ENCODE data around the gene SDR9C7.

The SDR9C7 gene

GRCh38 chr12:56916996-56917333 lies 17.2 kb downstream of the SDR9C7 start:
- Histone ChIP-seq H3K4me2 (ENCODE audit: insufficient read depth, low read length, poor library complexity, severe bottlenecking) (no peak overlapping the region), H3K4ac (ENCODE audit: low read length) (no peak overlapping the region), H3K14ac (ENCODE audit: low read length) (no peak overlapping the region), H2AFZ (ENCODE audit: low read length) (no peak overlapping the region), H3K9me3 (replicated peaks in 1 of 2; ENCODE audit: control insufficient read depth in 2 of 2, insufficient read depth in 1 of 2, low read depth in 1 of 2, low read length in 2 of 2) (peaks cover 0 to 2% of the 10 kb centered on the region in 2 donors), H3K27me3 (ENCODE audit: control insufficient read depth in 3 of 3, insufficient read depth in 3 of 3, low read depth in 1 of 3, low read length in 3 of 3) (no peaks in the 10 kb centered on the region), H3K4me1 (ENCODE audit: control insufficient read depth in 2 of 2, insufficient read depth in 1 of 2, low read depth in 1 of 2, low read length in 2 of 2) (no peaks in the 10 kb centered on the region), H2BK5ac (ENCODE audit: low read length) (no peak overlapping the region), H3K36me3 (replicated peaks in 1 of 2; ENCODE audit: control insufficient read depth in 2 of 2, insufficient read depth in 2 of 2, low read length in 2 of 2) (no peaks in the 10 kb centered on the region), H2AK5ac (ENCODE audit: low read depth, low read length) (no peak overlapping the region), H3K23ac (ENCODE audit: low read depth, low read length, poor library complexity) (no peak overlapping the region), H4K8ac (ENCODE audit: low read depth, low read length) (no peak overlapping the region), H4K91ac (ENCODE audit: low read depth, low read length, poor library complexity) (no peak overlapping the region), H3K27ac (replicated peaks; ENCODE audit: low read length) (no peak overlapping the region), H2BK120ac (ENCODE audit: low read depth, low read length) (no peak overlapping the region), H3K4me3 (ENCODE audit: low read length in 2 of 2) (no peak overlapping the region), H2BK12ac (ENCODE audit: low read length) (no peak overlapping the region), H2BK15ac (ENCODE audit: low read length) (no peak overlapping the region), H3K18ac (ENCODE audit: low read length) (no peak overlapping the region), H3K79me1 (ENCODE audit: low read depth, low read length) (no peaks in the 10 kb centered on the region), H3K9ac (ENCODE audit: low read depth, low read length, poor library complexity) (no peak overlapping the region)
- no peak for DNase-seq (ENCODE audit: low spot score)
- no CpG with 5 or more reads among the region's 1 CpG for WGBS, 2 donors (ENCODE audit: extremely low coverage in 2 of 2, insufficient read length in 2 of 2, insufficient replicate concordance in 1 of 2)

- no CpG with 5 or more reads among the region's 4 CpGs for WGBS, 2 donors (ENCODE audit: extremely low coverage in 2 of 2, insufficient read length in 2 of 2, insufficient replicate concordance in 1 of 2)
- H3K4me1 ChIP-seq (ENCODE audit: control insufficient read depth in 2 of 2, insufficient read depth in 1 of 2, low read depth in 1 of 2, low read length in 2 of 2), result no peaks in the 10 kb centered on the region
- H3K18ac ChIP-seq (ENCODE audit: low read length), result no peak overlapping the region
- no peak overlapping the region for H3K27ac ChIP-seq (replicated peaks; ENCODE audit: low read length)
- no peak overlapping the region for H3K4ac ChIP-seq (ENCODE audit: low read length)
- no peak overlapping the region for H2AK5ac ChIP-seq (ENCODE audit: low read depth, low read length)
- no peak overlapping the region for H4K8ac ChIP-seq (ENCODE audit: low read depth, low read length)
- H3K9me3 ChIP-seq (replicated peaks in 1 of 2; ENCODE audit: control insufficient read depth in 2 of 2, insufficient read depth in 1 of 2, low read depth in 1 of 2, low read length in 2 of 2), result peaks cover 0 to 2% of the 10 kb centered on the region in 2 donors
- no peaks in the 10 kb centered on the region for H3K79me1 ChIP-seq (ENCODE audit: low read depth, low read length)
- H3K36me3 ChIP-seq (replicated peaks in 1 of 2; ENCODE audit: control insufficient read depth in 2 of 2, insufficient read depth in 2 of 2, low read length in 2 of 2), result no peaks in the 10 kb centered on the region
- DNase-seq (ENCODE audit: low spot score), result no peak
- no peak overlapping the region for H3K14ac ChIP-seq (ENCODE audit: low read length)
- no peak overlapping the region for H2BK12ac ChIP-seq (ENCODE audit: low read length)
- no peak overlapping the region for H4K91ac ChIP-seq (ENCODE audit: low read depth, low read length, poor library complexity)
- no peak overlapping the region for H3K4me2 ChIP-seq (ENCODE audit: insufficient read depth, low read length, poor library complexity, severe bottlenecking)
- H2BK15ac ChIP-seq (ENCODE audit: low read length), result no peak overlapping the region
- H3K23ac ChIP-seq (ENCODE audit: low read depth, low read length, poor library complexity), result no peak overlapping the region
- H2BK5ac ChIP-seq (ENCODE audit: low read length), result no peak overlapping the region
- no peak overlapping the region for H2BK120ac ChIP-seq (ENCODE audit: low read depth, low read length)
- H2AFZ ChIP-seq (ENCODE audit: low read length), result no peak overlapping the region
- no peak overlapping the region for H3K4me3 ChIP-seq (ENCODE audit: low read length in 2 of 2)
- no peaks in the 10 kb centered on the region for H3K27me3 ChIP-seq (ENCODE audit: control insufficient read depth in 3 of 3, insufficient read depth in 3 of 3, low read depth in 1 of 3, low read length in 3 of 3)
- H3K9ac ChIP-seq (ENCODE audit: low read depth, low read length, poor library complexity), result no peak overlapping the region
Measured at GRCh38 chr12:56916296-56916995, 17.8 kb downstream of the SDR9C7 start.

- H3K4me2 ChIP-seq (ENCODE audit: insufficient read depth, low read length, poor library complexity, severe bottlenecking), result no peak overlapping the region
- WGBS, 2 donors (ENCODE audit: extremely low coverage in 2 of 2, insufficient read length in 2 of 2, insufficient replicate concordance in 1 of 2), result no CpG with 5 or more reads among the region's 3 CpGs
- H3K18ac ChIP-seq (ENCODE audit: low read length), result no peak overlapping the region
- no peak overlapping the region for H2AK5ac ChIP-seq (ENCODE audit: low read depth, low read length)
- no peak overlapping the region for H3K4me3 ChIP-seq (ENCODE audit: low read length in 2 of 2)
- no peak for DNase-seq (ENCODE audit: low spot score)
- no peak overlapping the region for H2AFZ ChIP-seq (ENCODE audit: low read length)
- no peak overlapping the region for H3K27ac ChIP-seq (replicated peaks; ENCODE audit: low read length)
- peaks cover under 1 to 2% of the 10 kb centered on the region in 2 donors for H3K9me3 ChIP-seq (replicated peaks in 1 of 2; ENCODE audit: control insufficient read depth in 2 of 2, insufficient read depth in 1 of 2, low read depth in 1 of 2, low read length in 2 of 2)
- no peak overlapping the region for H3K14ac ChIP-seq (ENCODE audit: low read length)
- no peak overlapping the region for H3K9ac ChIP-seq (ENCODE audit: low read depth, low read length, poor library complexity)
- H3K36me3 ChIP-seq (replicated peaks in 1 of 2; ENCODE audit: control insufficient read depth in 2 of 2, insufficient read depth in 2 of 2, low read length in 2 of 2), result no peaks in the 10 kb centered on the region
- no peaks in the 10 kb centered on the region for H3K27me3 ChIP-seq (ENCODE audit: control insufficient read depth in 3 of 3, insufficient read depth in 3 of 3, low read depth in 1 of 3, low read length in 3 of 3)
- H2BK120ac ChIP-seq (ENCODE audit: low read depth, low read length), result no peak overlapping the region
- H3K79me1 ChIP-seq (ENCODE audit: low read depth, low read length), result no peaks in the 10 kb centered on the region
- no peaks in the 10 kb centered on the region for H3K4me1 ChIP-seq (ENCODE audit: control insufficient read depth in 2 of 2, insufficient read depth in 1 of 2, low read depth in 1 of 2, low read length in 2 of 2)
- H2BK5ac ChIP-seq (ENCODE audit: low read length), result no peak overlapping the region
- no peak overlapping the region for H3K4ac ChIP-seq (ENCODE audit: low read length)
- no peak overlapping the region for H2BK12ac ChIP-seq (ENCODE audit: low read length)
- no peak overlapping the region for H2BK15ac ChIP-seq (ENCODE audit: low read length)
- no peak overlapping the region for H3K23ac ChIP-seq (ENCODE audit: low read depth, low read length, poor library complexity)
- H4K8ac ChIP-seq (ENCODE audit: low read depth, low read length), result no peak overlapping the region
- H4K91ac ChIP-seq (ENCODE audit: low read depth, low read length, poor library complexity), result no peak overlapping the region
Measured at GRCh38 chr12:56914724-56915123, 19.5 kb downstream of the SDR9C7 start.

- no peak overlapping the region for H2BK12ac ChIP-seq (ENCODE audit: low read length)
- H3K23ac ChIP-seq (ENCODE audit: low read depth, low read length, poor library complexity), result no peak overlapping the region
- H3K79me1 ChIP-seq (ENCODE audit: low read depth, low read length), result no peaks in the 10 kb centered on the region
- no peak overlapping the region for H2BK15ac ChIP-seq (ENCODE audit: low read length)
- no peak overlapping the region for H2BK120ac ChIP-seq (ENCODE audit: low read depth, low read length)
- H3K4me1 ChIP-seq (ENCODE audit: control insufficient read depth in 2 of 2, insufficient read depth in 1 of 2, low read depth in 1 of 2, low read length in 2 of 2), result no peaks in the 10 kb centered on the region
- no peak overlapping the region for H3K4ac ChIP-seq (ENCODE audit: low read length)
- peaks cover 2 to 4% of the 10 kb centered on the region in 2 donors for H3K9me3 ChIP-seq (replicated peaks in 1 of 2; ENCODE audit: control insufficient read depth in 2 of 2, insufficient read depth in 1 of 2, low read depth in 1 of 2, low read length in 2 of 2)
- no peak overlapping the region for H3K9ac ChIP-seq (ENCODE audit: low read depth, low read length, poor library complexity)
- no peak overlapping the region for H3K4me3 ChIP-seq (ENCODE audit: low read length in 2 of 2)
- no peak for DNase-seq (ENCODE audit: low spot score)
- H3K4me2 ChIP-seq (ENCODE audit: insufficient read depth, low read length, poor library complexity, severe bottlenecking), result no peak overlapping the region
- H3K36me3 ChIP-seq (replicated peaks in 1 of 2; ENCODE audit: control insufficient read depth in 2 of 2, insufficient read depth in 2 of 2, low read length in 2 of 2), result no peaks in the 10 kb centered on the region
- no peaks in the 10 kb centered on the region for H3K27me3 ChIP-seq (ENCODE audit: control insufficient read depth in 3 of 3, insufficient read depth in 3 of 3, low read depth in 1 of 3, low read length in 3 of 3)
- H3K14ac ChIP-seq (ENCODE audit: low read length), result no peak overlapping the region
- H4K91ac ChIP-seq (ENCODE audit: low read depth, low read length, poor library complexity), result no peak overlapping the region
- H2AK5ac ChIP-seq (ENCODE audit: low read depth, low read length), result no peak overlapping the region
- H3K27ac ChIP-seq (replicated peaks; ENCODE audit: low read length), result no peak overlapping the region
- no peak overlapping the region for H4K8ac ChIP-seq (ENCODE audit: low read depth, low read length)
- H2AFZ ChIP-seq (ENCODE audit: low read length), result no peak overlapping the region
- no peak overlapping the region for H3K18ac ChIP-seq (ENCODE audit: low read length)
- H2BK5ac ChIP-seq (ENCODE audit: low read length), result no peak overlapping the region
Measured at GRCh38 chr12:56914256-56914655, 20.0 kb downstream of the SDR9C7 start.

Measured in neuronal stem cell (in vitro differentiated cells).